Measurements from ENCODE around the gene GABRR2. TPM values are rescaled to one million over a fixed set of nuclear protein-coding genes. Genes with fewer than 3 reads are reported as not detected.
"Not testable (repeated sequence)": the region's sequence is repeated elsewhere in the genome, so short reads cannot be mapped to it uniquely, and the experiment has no call there.

GABRR2 gene
- polyA plus RNA-seq, 2 donors: 0.08 to 0.12 TPM

- H3K4me1 ChIP-seq (ENCODE audit: control insufficient read depth in 2 of 2, insufficient read depth in 2 of 2, low read length in 1 of 2): no peaks in the 10 kb centered on the region
- no peak overlapping the region for H3K27ac ChIP-seq (ENCODE audit: low read depth in 2 of 2, low read length in 1 of 2)
- H3K9me3 ChIP-seq (ENCODE audit: control insufficient read depth in 2 of 2, insufficient read depth in 1 of 2, low read depth in 1 of 2, low read length in 1 of 2): no peaks in the 10 kb centered on the region
- H3K36me3 ChIP-seq (ENCODE audit: control insufficient read depth in 2 of 2, insufficient read depth in 2 of 2, low read length in 1 of 2): no peaks in the 10 kb centered on the region
- no peaks in the 10 kb centered on the region for H3K27me3 ChIP-seq (ENCODE audit: control insufficient read depth in 1 of 2, insufficient read depth in 2 of 2, low read length in 2 of 2)
- no peak overlapping the region for H3K4me3 ChIP-seq (ENCODE audit: low read depth in 1 of 2, low read length in 2 of 2)
These were observed 77.9 kb downstream of the GABRR2 start for GRCh38 chr6:89237158-89237557.

DNA sequence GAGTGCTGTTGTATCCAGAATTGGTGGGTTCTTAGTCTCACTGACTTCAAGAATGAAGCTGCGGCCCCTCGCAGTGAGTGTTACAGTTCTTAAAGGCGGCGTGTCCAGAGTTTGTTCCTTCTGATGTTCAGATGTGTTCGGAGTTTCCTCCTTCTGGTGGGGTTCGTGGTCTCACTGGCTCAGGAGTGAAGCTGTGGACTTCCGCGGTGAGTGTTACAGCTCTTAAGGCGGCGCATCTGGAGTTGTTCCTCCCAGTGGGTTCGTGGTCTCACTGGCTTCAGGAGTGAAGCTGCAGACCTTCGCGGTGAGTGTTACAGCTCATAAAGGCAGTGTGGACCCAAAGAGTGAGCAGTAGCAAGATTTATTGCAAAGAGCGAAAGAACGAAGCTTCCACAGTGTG lies 81.5 kb downstream of the GABRR2 start:
- not testable (repeated sequence) for H3K36me3 ChIP-seq (ENCODE audit: control insufficient read depth in 2 of 2, insufficient read depth in 2 of 2, low read length in 1 of 2); H3K27ac ChIP-seq (ENCODE audit: low read depth in 2 of 2, low read length in 1 of 2); H3K27me3 ChIP-seq (ENCODE audit: control insufficient read depth in 1 of 2, insufficient read depth in 2 of 2, low read length in 2 of 2); H3K4me3 ChIP-seq (ENCODE audit: low read depth in 1 of 2, low read length in 2 of 2); H3K4me1 ChIP-seq (ENCODE audit: control insufficient read depth in 2 of 2, insufficient read depth in 2 of 2, low read length in 1 of 2); H3K9me3 ChIP-seq (ENCODE audit: control insufficient read depth in 2 of 2, insufficient read depth in 1 of 2, low read depth in 1 of 2, low read length in 1 of 2)
- WGBS, 2 donors: 80 to 88% methylated on average over 13 to 15 of the region's 15 CpGs

DNA sequence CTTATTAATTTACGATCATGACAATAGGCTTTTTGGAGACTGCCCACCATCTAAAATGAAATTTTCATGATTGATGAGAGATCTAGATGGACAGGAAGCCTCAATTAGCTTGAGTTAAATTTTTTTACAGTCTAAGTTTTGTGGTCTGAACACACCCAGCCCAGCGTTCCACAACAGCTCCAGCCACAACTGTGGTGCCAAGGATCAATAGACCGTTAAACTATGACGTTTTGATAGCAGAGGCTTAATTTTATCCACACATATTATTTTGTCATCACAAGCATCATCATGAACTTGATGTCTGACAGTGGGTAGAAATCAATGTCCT lies 92.4 kb downstream of the GABRR2 start:
- Histone ChIP-seq H3K27ac (ENCODE audit: low read depth in 2 of 2, low read length in 1 of 2) (no peak overlapping the region), H3K9me3 (ENCODE audit: control insufficient read depth in 2 of 2, insufficient read depth in 1 of 2, low read depth in 1 of 2, low read length in 1 of 2) (no peaks in the 10 kb centered on the region), H3K4me1 (ENCODE audit: control insufficient read depth in 2 of 2, insufficient read depth in 2 of 2, low read length in 1 of 2) (no peaks in the 10 kb centered on the region), H3K36me3 (ENCODE audit: control insufficient read depth in 2 of 2, insufficient read depth in 2 of 2, low read length in 1 of 2) (no peaks in the 10 kb centered on the region), H3K4me3 (ENCODE audit: low read depth in 1 of 2, low read length in 2 of 2) (no peak overlapping the region), H3K27me3 (ENCODE audit: control insufficient read depth in 1 of 2, insufficient read depth in 2 of 2, low read length in 2 of 2) (peaks cover 0 to 2% of the 10 kb centered on the region in 2 donors)
- 58 to 73% methylated on average over 4 of the region's 4 CpGs for WGBS, 2 donors

GRCh38 chr6:89221971-89222711 lies 93.0 kb downstream of the GABRR2 start:
- no peak overlapping the region for H3K4me3 ChIP-seq (ENCODE audit: low read depth in 1 of 2, low read length in 2 of 2)
- no peaks in the 10 kb centered on the region for H3K4me1 ChIP-seq (ENCODE audit: control insufficient read depth in 2 of 2, insufficient read depth in 2 of 2, low read length in 1 of 2)
- no peaks in the 10 kb centered on the region for H3K36me3 ChIP-seq (ENCODE audit: control insufficient read depth in 2 of 2, insufficient read depth in 2 of 2, low read length in 1 of 2)
- peaks cover 0 to 2% of the 10 kb centered on the region in 2 donors for H3K27me3 ChIP-seq (ENCODE audit: control insufficient read depth in 1 of 2, insufficient read depth in 2 of 2, low read length in 2 of 2)
- 31 to 43% methylated on average over 7 of the region's 7 CpGs for WGBS, 2 donors
- H3K27ac ChIP-seq (ENCODE audit: low read depth in 2 of 2, low read length in 1 of 2): no peak overlapping the region
- no peaks in the 10 kb centered on the region for H3K9me3 ChIP-seq (ENCODE audit: control insufficient read depth in 2 of 2, insufficient read depth in 1 of 2, low read depth in 1 of 2, low read length in 1 of 2)

- 73 to 75% methylated on average over 3 of the region's 3 CpGs for WGBS, 2 donors
- no peaks in the 10 kb centered on the region for H3K9me3 ChIP-seq (ENCODE audit: control insufficient read depth in 2 of 2, insufficient read depth in 1 of 2, low read depth in 1 of 2, low read length in 1 of 2)
- no peak overlapping the region for H3K27ac ChIP-seq (ENCODE audit: low read depth in 2 of 2, low read length in 1 of 2)
- H3K4me1 ChIP-seq (ENCODE audit: control insufficient read depth in 2 of 2, insufficient read depth in 2 of 2, low read length in 1 of 2): no peaks in the 10 kb centered on the region
- H3K4me3 ChIP-seq (ENCODE audit: low read depth in 1 of 2, low read length in 2 of 2): no peak overlapping the region
- no peaks in the 10 kb centered on the region for H3K36me3 ChIP-seq (ENCODE audit: control insufficient read depth in 2 of 2, insufficient read depth in 2 of 2, low read length in 1 of 2)
- H3K27me3 ChIP-seq (ENCODE audit: control insufficient read depth in 1 of 2, insufficient read depth in 2 of 2, low read length in 2 of 2): peaks cover 0 to 2% of the 10 kb centered on the region in 2 donors
These were observed 94.0 kb downstream of the GABRR2 start for GRCh38 chr6:89221129-89221528.

DNA sequence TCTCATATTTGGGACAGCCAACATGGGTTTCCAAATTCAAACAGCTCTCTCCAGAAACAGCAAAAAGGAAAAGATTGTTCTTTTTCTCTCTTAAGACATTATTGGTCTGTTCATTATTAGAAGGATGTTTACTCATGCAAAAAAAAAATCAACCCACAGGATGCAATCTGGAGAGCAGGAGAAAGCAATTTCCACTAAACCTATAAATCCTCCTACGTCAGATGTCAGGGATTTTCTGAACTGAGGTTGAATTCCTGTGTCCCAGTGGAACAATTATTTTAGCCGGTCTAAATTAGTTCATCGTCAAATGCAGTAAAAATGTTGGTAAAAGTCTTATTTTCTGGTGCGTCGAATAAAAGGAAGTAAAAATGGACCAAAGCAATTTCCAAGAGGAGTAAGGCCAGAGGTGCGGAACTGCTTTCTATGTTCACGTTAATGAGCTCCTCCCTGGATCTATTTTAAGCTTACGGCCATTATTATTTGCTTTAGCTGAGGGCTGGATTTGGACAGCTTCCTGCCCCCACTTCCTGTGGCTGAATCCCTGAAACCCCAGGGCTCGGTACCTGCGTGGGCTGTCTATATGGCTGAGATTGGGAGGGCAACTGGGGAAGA lies 97.7 kb downstream of the GABRR2 start, which contains the start of gene GABRR1:
Gene GABRR1, minus strand, starts transcription at position 60 of the 612 bp plus-strand sequence. Its CDS starts 36 bp downstream, at position 24.
- Histone ChIP-seq H3K9me3 (ENCODE audit: control insufficient read depth in 2 of 2, insufficient read depth in 1 of 2, low read depth in 1 of 2, low read length in 1 of 2) (no peaks in the 10 kb centered on the region), H3K27ac (ENCODE audit: low read depth in 2 of 2, low read length in 1 of 2) (no peak within 1 kb of the TSS), H3K36me3 (ENCODE audit: control insufficient read depth in 2 of 2, insufficient read depth in 2 of 2, low read length in 1 of 2) (no peaks in the 10 kb centered on the region), H3K27me3 (ENCODE audit: control insufficient read depth in 1 of 2, insufficient read depth in 2 of 2, low read length in 2 of 2) (peaks cover 0 to 2% of the 10 kb centered on the region in 2 donors), H3K4me3 (ENCODE audit: low read depth in 1 of 2, low read length in 2 of 2) (no peak within 1 kb of the TSS), H3K4me1 (ENCODE audit: control insufficient read depth in 2 of 2, insufficient read depth in 2 of 2, low read length in 1 of 2) (no peaks in the 10 kb centered on the region)
- WGBS, 2 donors: 58 to 59% methylated on average over 10 of the region's 10 CpGs

DNA sequence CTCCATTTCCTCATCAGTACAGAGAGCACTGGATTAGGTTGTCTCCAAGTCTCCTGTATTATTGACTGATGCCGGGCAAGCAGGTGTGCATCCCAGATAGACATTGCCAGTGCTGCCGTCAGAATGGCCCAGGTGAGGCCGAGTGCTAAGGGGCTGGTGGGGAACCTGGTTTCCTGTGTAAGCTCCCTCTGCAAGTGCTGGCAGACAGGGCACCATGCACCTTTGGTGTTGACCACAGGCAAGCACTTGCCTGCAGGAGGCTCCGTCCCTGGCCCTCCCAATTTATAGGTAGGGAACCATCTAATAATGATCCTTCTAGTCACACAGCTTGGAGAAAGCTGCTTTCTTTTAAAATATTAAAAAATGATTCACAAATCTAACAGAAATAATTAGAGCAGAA lies 98.7 kb downstream of the GABRR2 start:
- H3K27me3 ChIP-seq (ENCODE audit: control insufficient read depth in 1 of 2, insufficient read depth in 2 of 2, low read length in 2 of 2): peaks cover 0 to 2% of the 10 kb centered on the region in 2 donors
- H3K36me3 ChIP-seq (ENCODE audit: control insufficient read depth in 2 of 2, insufficient read depth in 2 of 2, low read length in 1 of 2): no peaks in the 10 kb centered on the region
- WGBS, 2 donors: 76 to 88% methylated on average over 4 of the region's 4 CpGs
- H3K4me1 ChIP-seq (ENCODE audit: control insufficient read depth in 2 of 2, insufficient read depth in 2 of 2, low read length in 1 of 2): no peaks in the 10 kb centered on the region
- H3K4me3 ChIP-seq (ENCODE audit: low read depth in 1 of 2, low read length in 2 of 2): no peak overlapping the region
- no peaks in the 10 kb centered on the region for H3K9me3 ChIP-seq (ENCODE audit: control insufficient read depth in 2 of 2, insufficient read depth in 1 of 2, low read depth in 1 of 2, low read length in 1 of 2)
- H3K27ac ChIP-seq (ENCODE audit: low read depth in 2 of 2, low read length in 1 of 2): no peak overlapping the region

DNA sequence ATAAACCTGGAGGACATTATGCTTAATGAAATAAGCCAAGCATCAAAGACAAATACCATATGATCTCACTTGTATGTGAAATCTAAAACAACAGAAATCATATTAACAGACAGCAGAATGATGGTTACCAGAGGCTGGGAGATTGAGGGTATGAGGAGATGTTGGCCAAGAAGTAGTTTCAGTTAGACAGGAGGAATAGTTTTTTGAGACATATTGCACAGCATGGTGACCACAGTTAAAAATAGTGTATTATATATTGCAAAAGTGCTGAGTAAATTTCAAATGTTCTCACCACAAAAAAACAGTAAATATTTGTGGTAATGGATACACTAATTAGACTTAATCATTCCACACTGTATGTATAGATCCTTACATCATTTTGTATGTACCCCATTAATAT lies 99.7 kb downstream of the GABRR2 start:
- H3K9me3 ChIP-seq (ENCODE audit: control insufficient read depth in 2 of 2, insufficient read depth in 1 of 2, low read depth in 1 of 2, low read length in 1 of 2): no peaks in the 10 kb centered on the region
- no peak overlapping the region for H3K4me3 ChIP-seq (ENCODE audit: low read depth in 1 of 2, low read length in 2 of 2)
- H3K36me3 ChIP-seq (ENCODE audit: control insufficient read depth in 2 of 2, insufficient read depth in 2 of 2, low read length in 1 of 2): no peaks in the 10 kb centered on the region
- H3K4me1 ChIP-seq (ENCODE audit: control insufficient read depth in 2 of 2, insufficient read depth in 2 of 2, low read length in 1 of 2): no peaks in the 10 kb centered on the region
- H3K27me3 ChIP-seq (ENCODE audit: control insufficient read depth in 1 of 2, insufficient read depth in 2 of 2, low read length in 2 of 2): peaks cover 0 to 2% of the 10 kb centered on the region in 2 donors
- no peak overlapping the region for H3K27ac ChIP-seq (ENCODE audit: low read depth in 2 of 2, low read length in 1 of 2)

GRCh38 chr6:89214197-89214596 lies 100.9 kb downstream of the GABRR2 start:
- Histone ChIP-seq H3K27ac (ENCODE audit: low read depth in 2 of 2, low read length in 1 of 2) (no peak overlapping the region), H3K4me1 (ENCODE audit: control insufficient read depth in 2 of 2, insufficient read depth in 2 of 2, low read length in 1 of 2) (no peaks in the 10 kb centered on the region), H3K27me3 (ENCODE audit: control insufficient read depth in 1 of 2, insufficient read depth in 2 of 2, low read length in 2 of 2) (no peaks in the 10 kb centered on the region), H3K4me3 (ENCODE audit: low read depth in 1 of 2, low read length in 2 of 2) (no peak overlapping the region), H3K36me3 (ENCODE audit: control insufficient read depth in 2 of 2, insufficient read depth in 2 of 2, low read length in 1 of 2) (no peaks in the 10 kb centered on the region), H3K9me3 (ENCODE audit: control insufficient read depth in 2 of 2, insufficient read depth in 1 of 2, low read depth in 1 of 2, low read length in 1 of 2) (no peaks in the 10 kb centered on the region)

DNA sequence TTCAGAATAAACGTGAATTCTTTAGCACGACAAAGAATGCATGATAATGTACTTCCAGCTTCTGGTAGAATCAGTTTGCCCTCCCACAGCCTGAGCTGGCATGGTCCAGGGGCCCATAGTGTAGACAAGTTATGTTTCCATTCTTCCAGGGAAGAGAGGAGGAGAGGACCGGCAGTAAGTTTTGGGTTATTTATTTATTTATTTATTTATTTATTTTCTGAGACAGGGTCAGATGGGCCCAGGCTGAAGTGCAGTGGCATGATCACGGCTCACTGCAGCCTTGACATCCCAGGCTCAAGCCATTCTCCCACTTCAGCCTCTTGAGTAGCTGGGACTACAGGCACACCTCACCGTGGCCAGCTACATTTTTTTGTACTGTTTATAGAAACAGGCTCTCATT lies 102.6 kb downstream of the GABRR2 start:
- no peaks in the 10 kb centered on the region for H3K27me3 ChIP-seq (ENCODE audit: control insufficient read depth in 1 of 2, insufficient read depth in 2 of 2, low read length in 2 of 2)
- H3K27ac ChIP-seq (ENCODE audit: low read depth in 2 of 2, low read length in 1 of 2): no peak overlapping the region
- no peaks in the 10 kb centered on the region for H3K36me3 ChIP-seq (ENCODE audit: control insufficient read depth in 2 of 2, insufficient read depth in 2 of 2, low read length in 1 of 2)
- no peaks in the 10 kb centered on the region for H3K4me1 ChIP-seq (ENCODE audit: control insufficient read depth in 2 of 2, insufficient read depth in 2 of 2, low read length in 1 of 2)
- no peak overlapping the region for H3K4me3 ChIP-seq (ENCODE audit: low read depth in 1 of 2, low read length in 2 of 2)
- 64 to 66% methylated on average over 5 of the region's 5 CpGs for WGBS, 2 donors
- no peaks in the 10 kb centered on the region for H3K9me3 ChIP-seq (ENCODE audit: control insufficient read depth in 2 of 2, insufficient read depth in 1 of 2, low read depth in 1 of 2, low read length in 1 of 2)
